Stimulated activated CD8-positive, alpha-beta memory T cell treated with anti-CD3 and anti-CD28 coated beads, Interleukin-4, amount 100 ng/mL, for 1 hour (primary cell): ENCODE data around the gene FBXL17.
"Not testable (repeated sequence)": the region's sequence is repeated elsewhere in the genome, so short reads cannot be mapped to it uniquely, and the experiment has no call there.

ENCODE experiments used
- DNase-seq, 2 donors: peaks; one replicate each; pipeline ENCODE4 v3.0.0-alpha.2; 2020; ENCODE audit warnings: low read depth in 2 of 2, low spot score in 1 of 2

FBXL17 gene

GRCh38 chr5:108381954-108382783, at the start of gene FBXL17:
FBXL17 (minus strand) TSS chr5:108382098.
- peak; percentile 77 to 82 for DNase-seq

GRCh38 chr5:108430931-108431608, 49.2 kb upstream of the FBXL17 start:
- DNase-seq, result no peak

GRCh38 chr5:108421713-108422112, 39.8 kb upstream of the FBXL17 start:
- no peak for DNase-seq

- DNase-seq, result no peak
These were observed 38.9 kb upstream of the FBXL17 start for GRCh38 chr5:108420755-108421154.

- DNase-seq, result no peak
These were observed 38.3 kb upstream of the FBXL17 start for GRCh38 chr5:108420158-108420557.

- no peak for DNase-seq
These were observed 36.3 kb upstream of the FBXL17 start for GRCh38 chr5:108418197-108418596.

GRCh38 chr5:108417166-108417670, 35.3 kb upstream of the FBXL17 start:
- DNase-seq, result no peak

- no peak for DNase-seq
These were observed 33.8 kb upstream of the FBXL17 start for GRCh38 chr5:108415726-108416125.

- no peak for DNase-seq
These were observed 27.9 kb upstream of the FBXL17 start for GRCh38 chr5:108409786-108410185.

- not testable (repeated sequence) for DNase-seq
These were observed 23.3 kb upstream of the FBXL17 start for GRCh38 chr5:108405201-108405600.

- DNase-seq, result no peak
These were observed 17.1 kb upstream of the FBXL17 start for GRCh38 chr5:108398964-108399363.

GRCh38 chr5:108396837-108397236, 14.9 kb upstream of the FBXL17 start:
- not testable (repeated sequence) for DNase-seq

GRCh38 chr5:108387758-108388157, 5.9 kb upstream of the FBXL17 start:
- no peak for DNase-seq

- DNase-seq, result no peak
These were observed 4.6 kb upstream of the FBXL17 start for GRCh38 chr5:108386345-108387061.

- no peak for DNase-seq
These were observed 2.8 kb upstream of the FBXL17 start for GRCh38 chr5:108384741-108385140.

- DNase-seq, result no peak
These were observed 959 bp upstream of the FBXL17 start for GRCh38 chr5:108382784-108383330.

- peak; percentile 44 to 60 for DNase-seq
These were observed 446 bp downstream of the FBXL17 start for GRCh38 chr5:108381350-108381953.

GRCh38 chr5:108380531-108381349, 1.2 kb downstream of the FBXL17 start:
- DNase-seq, result peak; percentile 3 to 8

- DNase-seq, result no peak
These were observed 2.0 kb downstream of the FBXL17 start for GRCh38 chr5:108379722-108380530.
